HG03025 (cell line): ENCODE results near the gene ATP10A.
"Not testable (repeated sequence)": the region's sequence is repeated elsewhere in the genome, so short reads cannot be mapped to it uniquely, and the experiment has no call there.

Experiments
- ATAC-seq: cut with Tn5 transposase; IDR thresholded peaks from one replicate; pipeline ENCODE4 v1.9.1; 2021; ENCODE audit warnings: mild to moderate bottlenecking, moderate library complexity; ENCODE audit not compliant: unreplicated experiment, low FRiP score

Gene ATP10A

GRCh38 chr15:25780479-25781255 lies 82.5 kb downstream of the ATP10A start:
- ATAC-seq: no peak

GRCh38 chr15:25778161-25778560 lies 85.0 kb downstream of the ATP10A start:
- ATAC-seq: no peak

- no peak for ATAC-seq
Measured at GRCh38 chr15:25777037-25777436, 86.1 kb downstream of the ATP10A start.

- no peak for ATAC-seq
Measured at GRCh38 chr15:25776071-25776746, 86.9 kb downstream of the ATP10A start.

- peak; percentile 73 for ATAC-seq
Measured at GRCh38 chr15:25775317-25775912, 87.7 kb downstream of the ATP10A start.

- no peak for ATAC-seq
Measured at GRCh38 chr15:25774871-25775270, 88.3 kb downstream of the ATP10A start.

- ATAC-seq: no peak
Measured at GRCh38 chr15:25773248-25773647, 89.9 kb downstream of the ATP10A start.

GRCh38 chr15:25772500-25772899 lies 90.6 kb downstream of the ATP10A start:
- ATAC-seq: no peak

GRCh38 chr15:25771736-25772135 lies 91.4 kb downstream of the ATP10A start:
- not testable (repeated sequence) for ATAC-seq

- ATAC-seq: no peak
Measured at GRCh38 chr15:25771338-25771706, 91.8 kb downstream of the ATP10A start.

GRCh38 chr15:25770618-25771337 lies 92.3 kb downstream of the ATP10A start:
- no peak for ATAC-seq

- ATAC-seq: no peak
Measured at GRCh38 chr15:25770031-25770430, 93.1 kb downstream of the ATP10A start.

GRCh38 chr15:25768271-25768670 lies 94.9 kb downstream of the ATP10A start:
- no peak for ATAC-seq

- ATAC-seq: no peak
Measured at GRCh38 chr15:25767356-25768151, 95.6 kb downstream of the ATP10A start.

- no peak for ATAC-seq
Measured at GRCh38 chr15:25766417-25766816, 96.7 kb downstream of the ATP10A start.

GRCh38 chr15:25764980-25765735 lies 98.0 kb downstream of the ATP10A start:
- no peak for ATAC-seq

- ATAC-seq: no peak
Measured at GRCh38 chr15:25763954-25764353, 99.2 kb downstream of the ATP10A start.

- no peak for ATAC-seq
Measured at GRCh38 chr15:25763331-25763751, 99.8 kb downstream of the ATP10A start.

GRCh38 chr15:25761971-25762662 lies 101.0 kb downstream of the ATP10A start:
- ATAC-seq: no peak
